Breast epithelium (tissue), 4 donors: ENCODE results near the gene ENTPD3. TPM values are rescaled to one million over a fixed set of nuclear protein-coding genes. Genes with fewer than 3 reads are reported as not detected.

Experiments used
- DNase-seq, 2 donors: peaks; one replicate each; pipeline ENCODE4 v3.0.0-alpha.2; 2019; ENCODE audit warnings: low spot score in 2 of 2
- H3K27ac ChIP-seq, 2 donors: fragments of 200-600 bp; sonication (generic) in 1 of 2; one replicate each; pipeline ENCODE4 v1.5.1; 2016 to 2019; ENCODE audit warnings: mild to moderate bottlenecking in 1 of 2
- H3K27me3 ChIP-seq, 2 donors: fragments of 200-600 bp; sonication (generic) in 1 of 2; one replicate each; pipeline versions ENCODE4 v1.5.1 to v1.6.0; 2017 to 2019; ENCODE audit warnings: control low read depth in 1 of 2, mild to moderate bottlenecking in 1 of 2
- H3K36me3 ChIP-seq: fragments of 200-600 bp; one replicate; pipeline ENCODE4 v1.5.1; 2019
- H3K4me1 ChIP-seq, 2 donors: fragments of 200-600 bp; sonication (generic); one replicate each; pipeline ENCODE4 v1.5.1; 2016 to 2019; ENCODE audit warnings: control low read depth in 1 of 2
- H3K4me3 ChIP-seq, 3 donors: fragments of 200-600 bp; sonication (generic); 1 replicate in 2 of 3; 2 replicates in 1 of 3; pipeline ENCODE4 v1.5.1; 2016 to 2019; ENCODE audit warnings: mild to moderate bottlenecking in 3 of 3, moderate library complexity in 2 of 3
- H3K9me3 ChIP-seq, 2 donors: fragments of 200-600 bp; sonication (generic) in 1 of 2; one replicate each; pipeline ENCODE4 v1.5.1; 2016 to 2019; ENCODE audit warnings: control low read depth in 1 of 2
- CTCF ChIP-seq, 3 donors: fragments of 450-650 bp; IDR thresholded peaks; one replicate each; pipeline ENCODE4 v1.5.1; 2016 to 2017; ENCODE audit warnings: antibody characterized with exemption in 3 of 3, mild to moderate bottlenecking in 3 of 3, moderate library complexity in 3 of 3
- POLR2A ChIP-seq: fragments of 450-650 bp; IDR thresholded peaks from one replicate; pipeline ENCODE4 v1.6.1; 2016; ENCODE audit warnings: antibody characterized with exemption, mild to moderate bottlenecking, moderate library complexity
- POLR2AphosphoS5 ChIP-seq, 3 donors: sonication (generic); formaldehyde crosslinking; IDR thresholded peaks; one replicate each; pipeline ENCODE4 v1.6.1; 2017; ENCODE audit warnings: antibody characterized with exemption in 3 of 3
- intact Hi-C: fragments of 100-400 bp; cut with DNase I; formaldehyde crosslinking; loops from one replicate; pipeline ENCODE4 v1.15.1; 2023; ENCODE audit warnings: low total_unique reads
- total RNA-seq, 3 donors: library from RNA; depleted of rRNA; stranded (reverse); fragments of >200 nt; gene quantifications; one replicate each; pipeline ENCODE4 v1.1.0, GENCODE V29; 2016

Gene ENTPD3
- total RNA-seq, 3 donors from 2014 or later: 1.4 to 7.5 (median 1.5) TPM

- intact Hi-C loops: no loop called here
- H3K4me3 ChIP-seq: no peak overlapping the region
Observed at GRCh38 chr3:40387895-40388254, 891 bp downstream of the ENTPD3 start.

GRCh38 chr3:40396406-40396805 is 9.4 kb downstream of the ENTPD3 start:
- intact Hi-C loops: no loop called here
- no peak for DNase-seq
- Histone ChIP-seq H3K27ac (no peak overlapping the region), H3K36me3 (no peaks in the 10 kb centered on the region), H3K4me1 (no peaks in the 10 kb centered on the region), H3K27me3 (no peaks in the 10 kb centered on the region), H3K9me3 (no peaks in the 10 kb centered on the region), H3K4me3 (no peak overlapping the region)
- TF ChIP-seq POLR2A (no peak), POLR2AphosphoS5 (IDR thresholded peaks at IDR 0.05) (no peak), CTCF (IDR thresholded peaks at IDR 0.05) (no peak)

More at GRCh38 chr3:40387895-40388254, 891 bp downstream of the ENTPD3 start:
- no peak for TF ChIP-seq POLR2AphosphoS5 (IDR thresholded peaks at IDR 0.05)
- no peak for TF ChIP-seq POLR2A
- H3K27me3 ChIP-seq: no peaks in the 10 kb centered on the region
- no peaks in the 10 kb centered on the region for H3K4me1 ChIP-seq
- DNase-seq: no peak
- no peaks in the 10 kb centered on the region for H3K36me3 ChIP-seq
- H3K27ac ChIP-seq: no peak overlapping the region
- no peaks in the 10 kb centered on the region for H3K9me3 ChIP-seq

GRCh38 chr3:40397129-40397528 is 10.1 kb downstream of the ENTPD3 start:
- intact Hi-C loops: no loop called here
- no peak for DNase-seq
- Histone ChIP-seq H3K27me3 (no peaks in the 10 kb centered on the region), H3K4me1 (no peaks in the 10 kb centered on the region), H3K4me3 (no peak overlapping the region), H3K27ac (no peak overlapping the region), H3K9me3 (no peaks in the 10 kb centered on the region), H3K36me3 (no peaks in the 10 kb centered on the region)
- TF ChIP-seq CTCF (IDR thresholded peaks at IDR 0.05): no peak
- TF ChIP-seq POLR2A: no peak
- no peak for TF ChIP-seq POLR2AphosphoS5 (IDR thresholded peaks at IDR 0.05)

- Histone ChIP-seq H3K9me3 (no peaks in the 10 kb centered on the region), H3K4me3 (no peak overlapping the region), H3K27ac (no peak overlapping the region), H3K36me3 (no peaks in the 10 kb centered on the region), H3K27me3 (no peaks in the 10 kb centered on the region), H3K4me1 (no peaks in the 10 kb centered on the region)
- no peak for DNase-seq
- TF ChIP-seq POLR2A: no peak
- no peak for TF ChIP-seq POLR2AphosphoS5 (IDR thresholded peaks at IDR 0.05)
- TF ChIP-seq CTCF (IDR thresholded peaks at IDR 0.05): no peak
- intact Hi-C loops: no loop called here
Observed at GRCh38 chr3:40397912-40398311, 10.9 kb downstream of the ENTPD3 start.

- H3K9me3 ChIP-seq: no peaks in the 10 kb centered on the region
- DNase-seq: no peak
- no peaks in the 10 kb centered on the region for H3K4me1 ChIP-seq
- intact Hi-C loops: no loop called here
- no peaks in the 10 kb centered on the region for H3K36me3 ChIP-seq
- no peak for TF ChIP-seq POLR2A
- no peak for TF ChIP-seq CTCF (IDR thresholded peaks at IDR 0.05)
- no peak for TF ChIP-seq POLR2AphosphoS5 (IDR thresholded peaks at IDR 0.05)
- H3K27me3 ChIP-seq: no peaks in the 10 kb centered on the region
- no peak overlapping the region for H3K4me3 ChIP-seq
- no peak overlapping the region for H3K27ac ChIP-seq
Observed at GRCh38 chr3:40398346-40398745, 11.4 kb downstream of the ENTPD3 start.
